Bronchial smooth muscle cell (primary cell): Measurements from ENCODE around the gene FCGBP. TPM values are rescaled to one million over a fixed set of nuclear protein-coding genes. Genes with fewer than 3 reads are reported as not detected.

Source experiments
- total RNA-seq: library from RNA; depleted of rRNA; stranded (reverse); fragments of >200 nt; gene quantifications from 2 replicates; pipeline ENCODE4 v1.2.1, GENCODE V29; 2014

Gene FCGBP
- 0.32 and 1.1 TPM in 2 replicates for total RNA-seq

GRCh38 chr19:39934584-39935363 is at the start of gene FCGBP:
TSS of gene FCGBP (minus strand) at chr19:39934634.

GRCh38 chr19:39970675-39971379 is 36.4 kb upstream of the FCGBP start, which contains the start of gene PSMC4:
TSS of gene PSMC4 (plus strand) at chr19:39971165. CDS start at chr19:39971203, 38 bp downstream.

Other genes with a start within 250 kb of the FCGBP start
- not detected in 2 replicates for gene LGALS14, start 230.2 kb downstream of the FCGBP start, total RNA-seq
- not detected in 2 replicates for gene CLC, start 196.6 kb downstream of the FCGBP start, total RNA-seq
- not detected in 2 replicates for gene LEUTX, start 155.8 kb downstream of the FCGBP start, total RNA-seq
- 15.0 and 15.4 TPM in 2 replicates for gene DYRK1B, start 100.5 kb downstream of the FCGBP start, total RNA-seq
- 209 and 258 TPM in 2 replicates for gene FBL, start 88.3 kb downstream of the FCGBP start, total RNA-seq
- gene PSMC4, start 36.5 kb upstream of the FCGBP start, total RNA-seq, result 67.0 and 76.8 TPM in 2 replicates
- gene ZNF546, start 62.4 kb upstream of the FCGBP start, total RNA-seq, result 5.7 and 8.4 TPM in 2 replicates
- gene ZNF780B, start 121.6 kb upstream of the FCGBP start, total RNA-seq, result 13.7 and 17.5 TPM in 2 replicates
- 14.7 and 18.2 TPM in 2 replicates for gene ZNF780A, start 156.3 kb upstream of the FCGBP start, total RNA-seq